NCI-H345 treated with DMSO at 0.1 percent for 48 hours (cell line): ENCODE measurements around the gene LAMA1.
"Not testable (repeated sequence)": the region's sequence is repeated elsewhere in the genome, so short reads cannot be mapped to it uniquely, and the experiment has no call there.

ENCODE experiments used
- DNase-seq: peaks from one replicate; lab custom pipeline; 2025; ENCODE audit not compliant: unreplicated experiment; lab: John Stamatoyannopoulos, UW

The LAMA1 gene

GRCh38 chr18:6949800-6950586 lies 167.6 kb downstream of the LAMA1 start:
- no peak for DNase-seq

GRCh38 chr18:6948281-6949055 lies 169.1 kb downstream of the LAMA1 start:
- DNase-seq = peak; percentile 1

DNA sequence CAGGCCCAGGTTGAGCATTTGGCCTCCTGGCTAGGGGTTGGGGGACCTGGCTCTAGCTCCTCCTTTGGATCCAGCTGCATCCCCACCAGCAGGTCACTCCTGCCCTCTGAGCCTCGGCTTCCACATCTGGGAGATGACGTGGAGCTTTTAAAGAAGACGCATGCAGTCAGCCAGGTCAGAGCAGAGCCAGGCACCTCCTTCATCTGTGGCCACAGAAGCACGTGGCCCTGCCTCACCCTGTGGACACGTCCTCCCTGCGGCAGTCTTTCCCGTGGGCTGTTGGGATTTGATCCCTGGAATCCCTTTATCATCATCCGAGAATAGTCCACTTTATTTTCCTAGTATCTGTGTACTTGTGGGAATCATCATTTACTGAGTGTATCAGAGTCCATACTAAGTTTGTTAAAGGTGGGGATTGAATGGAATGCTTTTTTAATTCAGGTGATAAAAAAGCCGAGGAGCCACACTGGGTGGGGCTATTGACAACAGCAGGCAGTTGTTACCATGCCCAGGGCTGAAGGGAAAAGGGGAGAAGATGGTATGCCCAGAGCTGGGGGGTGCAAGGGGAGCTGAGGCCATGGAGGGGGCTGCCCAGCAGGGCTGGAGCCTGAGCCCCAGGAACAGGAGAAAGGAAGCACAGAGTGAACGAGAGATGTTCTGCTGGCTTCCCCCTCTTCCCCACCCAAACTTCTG lies 170.1 kb downstream of the LAMA1 start:
- no peak for DNase-seq

DNA sequence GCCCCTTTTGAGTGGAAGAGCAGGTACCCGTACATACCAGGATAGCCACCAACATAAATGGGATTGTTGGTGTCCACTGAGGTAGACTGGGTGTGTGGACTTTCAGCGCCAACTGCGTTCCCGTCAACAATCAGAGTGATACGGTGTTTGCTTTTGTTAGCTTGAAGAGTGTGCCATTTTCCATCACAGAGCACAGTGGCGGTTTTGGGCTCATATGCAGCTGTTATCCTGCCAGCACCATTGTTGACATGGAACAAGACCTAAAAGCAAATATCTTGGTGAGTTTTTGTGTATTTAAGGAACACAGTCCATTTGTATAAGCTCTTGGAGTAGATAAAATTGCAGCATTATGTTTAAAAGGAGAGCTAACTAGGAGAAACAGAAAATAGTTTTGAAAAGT lies 174.5 kb downstream of the LAMA1 start:
- peak; percentile 20 for DNase-seq

DNA sequence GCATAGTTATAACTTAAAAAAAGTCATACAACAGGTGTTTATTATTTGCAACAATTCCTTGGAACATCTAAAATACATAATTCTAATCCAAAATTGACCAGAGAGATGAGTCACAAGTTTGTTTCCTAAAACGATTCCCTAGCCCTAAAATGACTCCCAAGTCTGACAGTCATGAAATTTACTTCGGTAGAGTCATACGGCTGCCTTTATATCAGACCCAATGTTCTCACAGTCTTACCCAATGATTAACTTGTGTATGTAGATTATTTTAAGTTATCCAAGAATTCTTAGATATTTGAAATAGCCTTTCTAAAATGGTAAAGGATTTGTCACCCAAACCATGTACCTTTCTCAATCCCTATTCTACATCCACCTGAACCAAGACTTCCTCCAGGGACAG lies 174.9 kb downstream of the LAMA1 start:
- no peak for DNase-seq

DNA sequence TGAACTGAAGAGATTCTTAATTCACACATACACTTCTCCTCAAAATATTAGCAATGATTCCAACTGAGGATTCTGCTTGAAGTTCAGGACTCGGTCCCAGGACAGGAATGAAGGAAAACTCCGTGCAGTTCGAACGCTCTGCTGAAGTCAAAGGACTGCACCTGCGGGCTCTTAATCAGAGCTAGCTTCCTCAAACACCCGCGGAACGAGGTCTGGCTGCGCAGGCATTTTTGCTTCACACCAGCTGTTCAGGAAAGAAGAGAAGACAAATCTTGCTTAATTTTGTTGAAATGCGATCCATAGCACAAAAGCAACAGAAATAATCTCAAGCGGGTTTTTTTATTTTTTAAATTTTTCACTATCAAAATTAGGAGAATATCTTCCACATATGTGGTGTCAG lies 175.6 kb downstream of the LAMA1 start:
- DNase-seq = no peak

GRCh38 chr18:6940451-6940850 lies 177.1 kb downstream of the LAMA1 start:
- DNase-seq = no peak

GRCh38 chr18:6939972-6940371 lies 177.6 kb downstream of the LAMA1 start:
- no peak for DNase-seq

DNA sequence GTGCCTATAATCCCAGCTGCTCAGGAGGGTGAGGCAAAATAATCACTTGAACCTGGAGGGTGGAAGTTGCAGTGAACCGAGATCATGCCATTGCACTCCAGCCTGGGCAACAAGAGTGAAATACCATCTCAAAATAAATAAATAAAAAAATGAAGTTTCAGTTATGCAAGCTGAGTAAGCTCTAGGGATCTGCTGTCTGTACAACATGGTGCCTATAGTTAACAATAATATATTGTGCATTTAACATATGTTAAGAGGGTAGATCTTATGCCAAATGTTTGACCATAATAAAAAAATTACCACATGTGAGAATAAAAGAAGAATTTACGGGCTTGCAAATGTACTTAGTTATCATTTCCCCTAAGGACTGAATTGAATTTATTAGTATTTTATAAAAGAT lies 179.2 kb downstream of the LAMA1 start:
- DNase-seq = not testable (repeated sequence)

GRCh38 chr18:6938003-6938402 lies 179.6 kb downstream of the LAMA1 start:
- no peak for DNase-seq

DNA sequence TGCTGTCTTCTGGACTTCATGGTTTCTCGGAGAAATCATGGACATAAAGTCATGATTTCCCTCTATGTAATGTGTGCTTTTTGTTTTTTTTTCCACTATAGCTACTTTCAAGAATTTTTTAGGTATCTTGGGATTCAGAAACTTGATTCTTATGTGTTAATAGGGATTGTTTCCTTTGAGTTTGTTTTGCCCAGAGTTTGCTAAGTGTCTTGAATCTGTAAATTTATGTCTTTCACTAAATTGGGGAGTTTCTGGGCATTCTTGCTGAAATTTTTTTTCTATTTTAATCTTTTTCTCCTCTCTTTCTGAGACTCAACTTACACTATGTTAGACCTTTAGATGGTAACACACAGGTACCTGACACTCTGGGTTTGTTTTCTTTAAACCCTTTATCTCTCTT lies 182.7 kb downstream of the LAMA1 start:
- DNase-seq = no peak

GRCh38 chr18:6929370-6930102 lies 188.1 kb downstream of the LAMA1 start:
- no peak for DNase-seq

DNA sequence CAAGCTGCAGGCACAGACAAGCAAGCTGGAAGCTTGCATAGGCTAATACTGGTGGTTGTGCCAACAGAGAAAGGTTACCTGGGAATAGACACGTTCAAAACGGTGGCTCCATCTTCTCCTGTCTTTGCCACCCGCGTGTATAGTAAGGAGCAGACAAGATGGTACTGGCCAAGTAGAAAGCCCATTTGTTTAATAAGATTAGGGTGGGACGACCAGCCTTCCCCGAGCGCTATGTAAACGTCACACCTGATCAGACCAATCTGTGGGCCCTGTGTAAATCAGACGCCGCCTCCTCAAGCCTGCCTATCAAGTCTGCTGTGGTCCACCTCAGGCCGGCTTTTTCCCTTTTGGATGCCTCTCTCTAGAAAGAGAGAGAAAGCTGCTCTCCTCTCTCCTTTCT lies 189.2 kb downstream of the LAMA1 start:
- no peak for DNase-seq

DNA sequence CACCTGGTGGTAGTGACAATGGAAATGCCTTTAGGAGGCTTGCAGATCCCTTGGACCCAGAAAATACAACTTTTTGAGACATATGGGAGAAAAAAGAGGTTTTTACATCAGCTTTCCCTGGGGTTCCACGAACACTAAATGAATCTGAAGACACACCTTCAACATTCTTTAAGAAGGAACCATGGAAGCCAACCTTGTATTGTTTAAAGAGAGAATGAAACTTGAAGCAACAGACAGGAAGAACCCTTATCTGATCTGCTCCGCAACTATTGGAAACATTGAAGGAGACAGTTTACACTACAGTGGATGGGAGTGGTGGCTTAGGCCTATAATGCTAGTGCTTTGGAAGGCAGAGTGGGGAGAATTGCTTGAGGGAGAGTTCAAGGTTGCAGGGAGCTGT lies 190.4 kb downstream of the LAMA1 start:
- DNase-seq = no peak

DNA sequence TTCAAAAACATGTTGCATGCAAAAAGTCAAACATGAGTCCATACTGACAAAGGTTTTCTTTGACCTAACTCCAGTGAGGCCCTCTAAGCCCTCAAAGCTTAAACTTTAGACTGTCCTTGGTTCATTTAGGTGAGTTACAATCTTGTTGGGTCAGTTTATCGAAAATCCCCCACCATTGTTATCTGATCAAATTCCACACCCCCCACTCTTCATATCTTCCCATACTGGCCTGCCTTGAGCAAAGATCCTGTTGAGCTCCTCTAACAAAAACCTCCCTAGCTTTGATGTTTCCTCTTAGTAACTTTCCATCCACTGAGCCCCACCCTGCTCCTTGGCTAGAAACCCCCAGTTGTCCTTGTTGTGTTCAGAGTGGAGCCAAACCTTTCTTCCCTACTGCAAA lies 194.4 kb downstream of the LAMA1 start:
- no peak for DNase-seq

DNA sequence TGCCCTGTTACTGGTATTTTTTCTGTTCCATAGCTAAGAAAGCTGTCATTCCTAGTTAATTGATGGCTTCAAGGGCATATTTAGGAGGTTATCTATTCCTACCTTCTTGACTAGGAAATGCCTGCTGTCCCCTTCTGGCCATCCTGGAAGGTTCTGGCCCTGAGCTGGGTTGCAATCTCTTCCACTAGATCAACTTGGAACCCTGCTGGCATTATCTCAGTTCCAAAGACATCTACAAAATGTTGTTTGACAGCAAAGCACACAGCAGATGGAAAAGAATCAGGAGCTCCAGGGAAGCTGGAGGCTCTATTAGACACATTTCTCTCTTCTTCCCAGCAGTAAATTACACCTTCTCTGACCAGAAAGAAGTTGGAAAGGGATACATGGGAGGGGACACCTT lies 196.0 kb downstream of the LAMA1 start:
- no peak for DNase-seq

GRCh38 chr18:6920099-6920955 lies 197.3 kb downstream of the LAMA1 start:
- DNase-seq = peak; percentile 61

DNA sequence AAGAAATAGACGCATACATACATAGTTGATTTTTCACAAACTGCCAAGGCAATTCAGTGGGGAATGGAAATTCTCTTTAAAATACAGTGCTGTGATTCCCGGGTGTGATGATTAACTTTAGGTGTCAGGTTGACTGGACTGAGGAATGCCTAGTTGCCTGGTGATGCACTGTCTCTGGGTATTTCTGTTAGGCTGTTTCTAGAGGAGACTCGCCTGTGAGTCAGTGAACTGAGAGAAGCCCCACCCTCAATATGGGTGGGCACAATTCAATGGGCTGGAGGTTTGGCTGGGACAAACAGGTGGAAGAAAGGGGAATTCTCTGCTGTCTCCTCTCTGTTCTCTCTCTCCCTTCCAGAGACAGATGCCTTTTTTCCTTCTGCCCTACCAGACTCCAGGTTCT lies 200.5 kb downstream of the LAMA1 start:
- DNase-seq = no peak

DNA sequence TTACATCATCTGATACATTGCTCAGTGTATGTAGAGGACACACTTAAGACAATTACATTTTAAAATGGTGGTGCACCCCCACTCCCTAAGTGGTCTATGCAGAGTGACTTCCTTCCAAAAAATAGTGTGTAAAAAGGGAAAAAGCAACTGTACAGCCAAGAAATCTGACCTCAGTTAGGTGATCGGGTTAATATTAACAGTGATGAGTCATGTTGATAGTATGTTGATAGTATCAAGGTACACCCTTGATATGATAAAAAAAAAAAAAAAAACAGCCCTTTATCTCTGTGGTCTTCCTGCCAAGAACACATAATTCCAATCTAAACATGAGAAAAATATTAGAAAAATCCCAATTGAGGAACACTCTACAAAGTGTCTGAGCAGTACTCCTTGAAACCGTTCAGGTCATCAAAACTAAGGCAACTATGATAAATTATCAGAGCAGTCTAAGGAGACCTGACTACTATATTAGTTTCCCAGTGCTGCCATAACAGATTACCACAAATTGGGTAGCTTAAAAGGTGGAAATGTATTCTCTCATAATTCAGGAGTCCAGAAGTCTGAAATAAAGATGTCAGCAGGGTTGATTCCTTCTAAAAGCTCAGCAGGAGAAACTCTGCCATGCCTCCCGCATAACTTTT lies 216.2 kb downstream of the LAMA1 start:
- DNase-seq = no peak

DNA sequence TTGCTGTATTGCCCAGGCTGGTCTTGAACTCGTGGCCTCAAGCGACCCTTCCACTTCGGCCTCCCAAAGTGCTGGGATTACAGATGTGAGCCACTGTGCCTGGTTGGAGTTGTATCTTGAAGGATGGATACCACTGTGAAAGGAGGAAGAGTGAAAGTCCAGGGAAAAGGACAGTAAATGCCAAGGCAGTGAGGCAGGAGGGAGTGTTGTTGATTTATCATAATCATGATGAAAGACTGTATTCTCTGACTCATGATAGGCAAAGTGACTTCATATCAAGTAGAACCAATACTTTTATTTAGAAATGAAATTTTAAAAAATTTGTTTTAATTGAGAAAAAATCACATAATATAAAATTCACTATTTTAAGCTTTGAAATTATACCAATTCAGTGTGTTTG lies 225.8 kb downstream of the LAMA1 start:
- DNase-seq = no peak
